ENCODE measurements around the gene SPNS2. TPM values are rescaled to one million over a fixed set of nuclear protein-coding genes. Genes with fewer than 3 reads are reported as not detected.

Gene SPNS2
- total and polyA plus RNA-seq, 4 donors, result 4.0 to 9.0 (median 5.2) TPM

DNA sequence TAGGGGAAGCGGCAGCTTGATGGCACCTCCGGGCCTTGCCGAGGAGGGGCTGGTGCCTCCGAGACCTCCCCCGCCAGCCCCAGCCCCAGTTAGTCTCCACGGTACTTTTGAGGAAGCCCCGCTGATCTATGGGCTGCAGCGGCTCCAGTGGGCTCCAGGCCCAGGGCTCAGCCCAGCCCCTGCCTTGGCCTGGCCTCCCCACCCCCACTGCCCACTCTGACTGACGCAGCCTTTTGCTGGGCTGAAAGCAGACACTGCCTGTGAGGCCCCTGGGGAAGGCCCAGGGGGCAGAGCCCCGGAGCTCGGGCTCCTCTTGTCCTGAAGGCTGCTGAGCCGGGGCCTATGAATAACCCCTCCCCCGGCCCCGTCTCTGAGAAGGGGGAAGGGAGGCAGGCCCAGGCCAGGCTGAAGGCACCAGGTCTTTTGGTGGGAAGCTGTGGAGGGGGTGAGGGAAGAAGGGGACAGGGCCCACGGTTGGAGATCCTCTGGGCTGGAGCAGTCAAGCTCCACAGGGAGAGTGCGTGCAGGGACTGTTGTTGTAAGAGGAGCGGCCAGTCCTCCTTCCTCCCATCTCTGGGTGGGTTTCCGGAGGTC is 78.1 kb downstream of the SPNS2 start:
- no peak for TF ChIP-seq FOXA2 (IDR thresholded peaks at IDR 0.05)
- TF ChIP-seq YY1 (IDR thresholded peaks at IDR 0.05), result no peak
- no peak for TF ChIP-seq SP1 (IDR thresholded peaks at IDR 0.05)
- TF ChIP-seq TAF1 (conservative IDR thresholded peaks at IDR 0.05), result no peak
- TF ChIP-seq RXRA (IDR thresholded peaks at IDR 0.05), result no peak
- TF ChIP-seq REST (IDR thresholded peaks at IDR 0.05), result no peak
- TF ChIP-seq, protein P1, sequence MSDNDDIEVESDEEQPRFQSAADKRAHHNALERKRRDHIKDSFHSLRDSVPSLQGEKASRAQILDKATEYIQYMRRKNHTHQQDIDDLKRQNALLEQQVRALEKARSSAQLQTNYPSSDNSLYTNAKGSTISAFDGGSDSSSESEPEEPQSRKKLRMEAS (IDR thresholded peaks at IDR 0.05), result no peak
- no peak for TF ChIP-seq EGR1 (IDR thresholded peaks at IDR 0.05; ENCODE audit: low read depth in 2 of 2)
- no peak for TF ChIP-seq HNF4A (conservative IDR thresholded peaks at IDR 0.05)
- no peak for TF ChIP-seq RAD21 (IDR thresholded peaks at IDR 0.05)
- TF ChIP-seq, protein P2, sequence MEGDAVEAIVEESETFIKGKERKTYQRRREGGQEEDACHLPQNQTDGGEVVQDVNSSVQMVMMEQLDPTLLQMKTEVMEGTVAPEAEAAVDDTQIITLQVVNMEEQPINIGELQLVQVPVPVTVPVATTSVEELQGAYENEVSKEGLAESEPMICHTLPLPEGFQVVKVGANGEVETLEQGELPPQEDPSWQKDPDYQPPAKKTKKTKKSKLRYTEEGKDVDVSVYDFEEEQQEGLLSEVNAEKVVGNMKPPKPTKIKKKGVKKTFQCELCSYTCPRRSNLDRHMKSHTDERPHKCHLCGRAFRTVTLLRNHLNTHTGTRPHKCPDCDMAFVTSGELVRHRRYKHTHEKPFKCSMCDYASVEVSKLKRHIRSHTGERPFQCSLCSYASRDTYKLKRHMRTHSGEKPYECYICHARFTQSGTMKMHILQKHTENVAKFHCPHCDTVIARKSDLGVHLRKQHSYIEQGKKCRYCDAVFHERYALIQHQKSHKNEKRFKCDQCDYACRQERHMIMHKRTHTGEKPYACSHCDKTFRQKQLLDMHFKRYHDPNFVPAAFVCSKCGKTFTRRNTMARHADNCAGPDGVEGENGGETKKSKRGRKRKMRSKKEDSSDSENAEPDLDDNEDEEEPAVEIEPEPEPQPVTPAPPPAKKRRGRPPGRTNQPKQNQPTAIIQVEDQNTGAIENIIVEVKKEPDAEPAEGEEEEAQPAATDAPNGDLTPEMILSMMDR (IDR thresholded peaks at IDR 0.05; ENCODE audit: low read depth, low read length, missing input control), result no peak
- no peak for TF ChIP-seq JUND (IDR thresholded peaks at IDR 0.05)
- TF ChIP-seq HNF4G (IDR thresholded peaks at IDR 0.05), result no peak
- TF ChIP-seq, protein P3, sequence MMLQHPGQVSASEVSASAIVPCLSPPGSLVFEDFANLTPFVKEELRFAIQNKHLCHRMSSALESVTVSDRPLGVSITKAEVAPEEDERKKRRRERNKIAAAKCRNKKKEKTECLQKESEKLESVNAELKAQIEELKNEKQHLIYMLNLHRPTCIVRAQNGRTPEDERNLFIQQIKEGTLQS (IDR thresholded peaks at IDR 0.05), result no peak
- TF ChIP-seq GABPA (IDR thresholded peaks at IDR 0.05 in 1 of 2, conservative IDR thresholded peaks at IDR 0.05 in 1 of 2), result no peak
- TF ChIP-seq FOXA1 (IDR thresholded peaks at IDR 0.05), result no peak
- TF ChIP-seq NR2F2 (IDR thresholded peaks at IDR 0.05), result no peak
- TF ChIP-seq, protein P4, sequence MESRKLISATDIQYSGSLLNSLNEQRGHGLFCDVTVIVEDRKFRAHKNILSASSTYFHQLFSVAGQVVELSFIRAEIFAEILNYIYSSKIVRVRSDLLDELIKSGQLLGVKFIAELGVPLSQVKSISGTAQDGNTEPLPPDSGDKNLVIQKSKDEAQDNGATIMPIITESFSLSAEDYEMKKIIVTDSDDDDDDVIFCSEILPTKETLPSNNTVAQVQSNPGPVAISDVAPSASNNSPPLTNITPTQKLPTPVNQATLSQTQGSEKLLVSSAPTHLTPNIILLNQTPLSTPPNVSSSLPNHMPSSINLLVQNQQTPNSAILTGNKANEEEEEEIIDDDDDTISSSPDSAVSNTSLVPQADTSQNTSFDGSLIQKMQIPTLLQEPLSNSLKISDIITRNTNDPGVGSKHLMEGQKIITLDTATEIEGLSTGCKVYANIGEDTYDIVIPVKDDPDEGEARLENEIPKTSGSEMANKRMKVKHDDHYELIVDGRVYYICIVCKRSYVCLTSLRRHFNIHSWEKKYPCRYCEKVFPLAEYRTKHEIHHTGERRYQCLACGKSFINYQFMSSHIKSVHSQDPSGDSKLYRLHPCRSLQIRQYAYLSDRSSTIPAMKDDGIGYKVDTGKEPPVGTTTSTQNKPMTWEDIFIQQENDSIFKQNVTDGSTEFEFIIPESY (IDR thresholded peaks at IDR 0.05), result no peak
- Histone ChIP-seq H3K4me1 (ENCODE audit: control insufficient read depth in 4 of 4, insufficient read depth in 4 of 4, low read length in 3 of 4) (peaks cover 0 to 14% (median 6%) of the 10 kb centered on the region in 4 donors), H3K9ac (ENCODE audit: low read depth in 1 of 2, low read length in 2 of 2) (no peak overlapping the region), H3K4me3 (ENCODE audit: low read depth in 1 of 3, low read length in 3 of 3) (no peak overlapping the region), H3K9me3 (ENCODE audit: control insufficient read depth in 4 of 4, low read length in 3 of 4) (no peaks in the 10 kb centered on the region), H3K27me3 (ENCODE audit: control insufficient read depth in 4 of 4, insufficient read depth in 4 of 4, low read length in 3 of 4) (no peaks in the 10 kb centered on the region), H3K36me3 (ENCODE audit: control insufficient read depth in 4 of 4, insufficient read depth in 3 of 4, low read depth in 1 of 4, low read length in 3 of 4) (peaks cover 0 to 2% (median 0%) of the 10 kb centered on the region in 4 donors), H3K27ac (ENCODE audit: low read depth in 1 of 2, low read length in 2 of 2) (no peak overlapping the region)
- WGBS, result 84% methylated on average over 18 of the region's 18 CpGs
- no peak for DNase-seq (ENCODE audit: low spot score)

All from liver (tissue), 9 donors.